GM12864 (cell line): ENCODE data around the gene RACGAP1.
"Not testable (repeated sequence)": the region's sequence is repeated elsewhere in the genome, so short reads cannot be mapped to it uniquely, and the experiment has no call there.

ENCODE experiments used
- DNase-seq: peaks from one replicate; pipeline ENCODE4 v3.0.0-alpha.2; 2011; ENCODE audit warnings: low read depth
- H3K4me3 ChIP-seq: 2 replicates; pipeline ENCODE4 v1.5.1; 2011; ENCODE audit warnings: mild to moderate bottlenecking, low read depth, low read length, control low read depth
- CTCF ChIP-seq: IDR thresholded peaks from 2 replicates; pipeline ENCODE4 v1.5.1; 2011; ENCODE audit warnings: low read depth, mild to moderate bottlenecking, moderate library complexity, low read length, control low read depth, inconsistent platforms; ENCODE audit errors: missing control alignments

Gene RACGAP1

GRCh38 chr12:50041062-50041860 lies 16.0 kb upstream of the RACGAP1 start:
- DNase-seq: no peak
- no peak for TF ChIP-seq CTCF
- H3K4me3 ChIP-seq: no peak overlapping the region

GRCh38 chr12:50040657-50041056 lies 15.4 kb upstream of the RACGAP1 start:
- H3K4me3 ChIP-seq: no peak overlapping the region
- no peak for DNase-seq
- TF ChIP-seq CTCF: no peak

GRCh38 chr12:50039151-50039835 lies 14.0 kb upstream of the RACGAP1 start:
- DNase-seq: no peak
- TF ChIP-seq CTCF: peak; percentile 94

GRCh38 chr12:50038336-50038735 lies 13.0 kb upstream of the RACGAP1 start:
- H3K4me3 ChIP-seq: no peak overlapping the region
- no peak for TF ChIP-seq CTCF
- DNase-seq: no peak

More at GRCh38 chr12:50039151-50039835, 14.0 kb upstream of the RACGAP1 start:
- H3K4me3 ChIP-seq: no peak overlapping the region

- no peak for DNase-seq
- H3K4me3 ChIP-seq: no peak overlapping the region
- TF ChIP-seq CTCF: no peak
These were observed 7.7 kb upstream of the RACGAP1 start for GRCh38 chr12:50032854-50033581.

- H3K4me3 ChIP-seq: no peak overlapping the region
- no peak for TF ChIP-seq CTCF
- DNase-seq: no peak
These were observed 7.2 kb upstream of the RACGAP1 start for GRCh38 chr12:50032515-50032853.

GRCh38 chr12:50030449-50030848 lies 5.2 kb upstream of the RACGAP1 start:
- not testable (repeated sequence) for H3K4me3 ChIP-seq, DNase-seq
